ENCODE data around the gene RAB43. TPM values are rescaled to one million over a fixed set of nuclear protein-coding genes. Genes with fewer than 3 reads are reported as not detected.

The RAB43 gene
- total RNA-seq, 2 donors from 2014 or later, result 5.3 to 8.2 TPM

- H3K4me3 ChIP-seq, result no peak overlapping the region
- no peak for DNase-seq (ENCODE audit: low spot score)
- H3K4me1 ChIP-seq, result no peaks in the 10 kb centered on the region
- H3K27me3 ChIP-seq, result no peaks in the 10 kb centered on the region
- no peaks in the 10 kb centered on the region for H3K36me3 ChIP-seq
- no peak overlapping the region for H3K27ac ChIP-seq
- no peaks in the 10 kb centered on the region for H3K9me3 ChIP-seq
- TF ChIP-seq CTCF (IDR thresholded peaks at IDR 0.05), result no peak
These were observed 60.3 kb downstream of the RAB43 start for GRCh38 chr3:129061023-129061887.

- Histone ChIP-seq H3K9me3 (no peaks in the 10 kb centered on the region), H3K27ac (no peak within 1 kb of the TSS), H3K36me3 (no peaks in the 10 kb centered on the region), H3K27me3 (no peaks in the 10 kb centered on the region), H3K4me1 (no peaks in the 10 kb centered on the region), H3K4me3 (no peak within 1 kb of the TSS)
- no peak for DNase-seq (ENCODE audit: low spot score)
- TF ChIP-seq CTCF (IDR thresholded peaks at IDR 0.05), result no peak
These were observed 61.2 kb downstream of the RAB43 start, which contains the start of gene GP9 for GRCh38 chr3:129060276-129061022. Gene GP9, plus strand, starts transcription at chr3:129060779. Its CDS starts 961 bp downstream, at chr3:129061740.

- Histone ChIP-seq H3K4me1 (no peaks in the 10 kb centered on the region), H3K36me3 (no peaks in the 10 kb centered on the region), H3K9me3 (no peaks in the 10 kb centered on the region), H3K27me3 (no peaks in the 10 kb centered on the region), H3K4me3 (no peak overlapping the region), H3K27ac (no peak overlapping the region)
- DNase-seq (ENCODE audit: low spot score), result no peak
- TF ChIP-seq CTCF (IDR thresholded peaks at IDR 0.05), result no peak
These were observed 62.2 kb downstream of the RAB43 start for GRCh38 chr3:129059311-129059958.

GRCh38 chr3:129058441-129059200, 63.0 kb downstream of the RAB43 start:
- peaks cover 0 to 6% of the 10 kb centered on the region in 2 donors for H3K4me1 ChIP-seq

More at GRCh38 chr3:129058441-129059200, 63.0 kb downstream of the RAB43 start:
- H3K36me3 ChIP-seq, result no peaks in the 10 kb centered on the region
- no peaks in the 10 kb centered on the region for H3K27me3 ChIP-seq
- TF ChIP-seq CTCF (IDR thresholded peaks at IDR 0.05), result no peak
- no peak for DNase-seq (ENCODE audit: low spot score)
- H3K27ac ChIP-seq, result no peak overlapping the region
- no peak overlapping the region for H3K4me3 ChIP-seq
- no peaks in the 10 kb centered on the region for H3K9me3 ChIP-seq

Measured in right atrium auricular region (tissue), 2 donors.